Measurements from ENCODE around the gene IMMP2L. TPM values are rescaled to one million over a fixed set of nuclear protein-coding genes. Genes with fewer than 3 reads are reported as not detected.

The IMMP2L gene
- total RNA-seq, 1 donor from 2014 or later: 11.2 TPM

DNA sequence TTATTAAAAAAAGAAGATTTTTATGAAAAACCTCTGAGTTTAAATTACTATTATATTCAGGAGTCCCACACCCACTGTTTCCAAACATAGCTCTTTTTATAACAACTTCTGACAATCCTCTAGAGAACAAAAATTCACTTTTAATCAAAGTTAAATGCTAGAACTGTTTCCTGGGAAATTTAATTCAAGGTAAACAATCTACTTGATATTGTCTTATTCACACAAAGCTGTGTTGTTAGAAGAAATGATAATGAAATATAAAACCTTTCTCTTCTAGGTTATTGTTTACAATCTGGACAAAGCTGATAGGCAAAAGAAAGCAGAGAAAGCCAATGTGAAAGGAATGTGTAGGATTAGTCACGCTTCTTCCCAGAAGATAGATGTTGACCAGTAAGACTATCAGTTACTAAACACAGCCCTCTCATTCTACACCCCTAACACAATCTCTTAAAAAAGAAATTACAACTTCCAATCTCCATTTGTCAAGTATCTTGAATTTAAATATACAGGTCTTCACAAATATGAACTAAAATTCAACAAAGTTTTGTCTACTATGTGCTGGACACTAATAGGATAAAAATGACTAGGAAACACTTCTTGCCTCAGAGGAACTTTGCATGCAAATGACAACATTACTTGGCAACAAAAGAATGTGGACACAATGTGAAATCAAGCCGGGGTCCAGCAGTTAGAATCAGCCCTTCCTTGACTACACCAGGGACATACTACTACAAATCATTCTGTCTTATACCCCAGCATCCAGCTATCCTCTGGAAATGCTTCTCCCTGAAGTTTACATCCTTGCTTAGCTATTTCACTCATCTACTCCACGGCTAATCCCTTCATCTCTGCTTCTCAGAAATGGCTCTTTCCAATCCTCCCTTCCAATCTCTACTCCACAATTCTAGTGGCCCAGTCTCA is 123.7 kb downstream of the IMMP2L start:
- Mint-ChIP-seq H3K36me3 (ENCODE audit: low read depth, unreplicated experiment) (no peaks in the 10 kb centered on the region), H3K4me3 (ENCODE audit: unreplicated experiment) (no peak overlapping the region), H3K4me1 (ENCODE audit: unreplicated experiment) (peaks cover 5% of the 10 kb centered on the region), H3K9me3 (ENCODE audit: unreplicated experiment) (no peaks in the 10 kb centered on the region), H3K27me3 (ENCODE audit: unreplicated experiment) (peaks cover 3% of the 10 kb centered on the region), H3K27ac (ENCODE audit: unreplicated experiment) (no peak overlapping the region)
- TF ChIP-seq CTCF (IDR thresholded peaks at IDR 0.05; ENCODE audit: unreplicated experiment): no peak
- no peak for DNase-seq (ENCODE audit: low spot score)

GRCh38 chr7:111437736-111438135 is 124.6 kb downstream of the IMMP2L start:
- no peak for DNase-seq (ENCODE audit: low spot score)
- Mint-ChIP-seq H3K27me3 (ENCODE audit: unreplicated experiment) (peaks cover 3% of the 10 kb centered on the region), H3K4me1 (ENCODE audit: unreplicated experiment) (peaks cover 5% of the 10 kb centered on the region), H3K9me3 (ENCODE audit: unreplicated experiment) (no peaks in the 10 kb centered on the region), H3K4me3 (ENCODE audit: unreplicated experiment) (no peak overlapping the region), H3K27ac (ENCODE audit: unreplicated experiment) (no peak overlapping the region), H3K36me3 (ENCODE audit: low read depth, unreplicated experiment) (peaks cover 6% of the 10 kb centered on the region)
- TF ChIP-seq CTCF (IDR thresholded peaks at IDR 0.05; ENCODE audit: unreplicated experiment): no peak

- Mint-ChIP-seq H3K27ac (ENCODE audit: unreplicated experiment) (no peak overlapping the region), H3K9me3 (ENCODE audit: unreplicated experiment) (no peaks in the 10 kb centered on the region)
Measured at GRCh38 chr7:111436608-111437007, 125.7 kb downstream of the IMMP2L start.

GRCh38 chr7:111433426-111433825 is 128.9 kb downstream of the IMMP2L start:
- Mint-ChIP-seq H3K27ac (ENCODE audit: unreplicated experiment) (no peak overlapping the region), H3K4me3 (ENCODE audit: unreplicated experiment) (no peak overlapping the region), H3K9me3 (ENCODE audit: unreplicated experiment) (no peaks in the 10 kb centered on the region), H3K4me1 (ENCODE audit: unreplicated experiment) (no peaks in the 10 kb centered on the region), H3K27me3 (ENCODE audit: unreplicated experiment) (peaks cover 3% of the 10 kb centered on the region), H3K36me3 (ENCODE audit: low read depth, unreplicated experiment) (peaks cover 6% of the 10 kb centered on the region)
- no peak for DNase-seq (ENCODE audit: low spot score)
- no peak for TF ChIP-seq CTCF (IDR thresholded peaks at IDR 0.05; ENCODE audit: unreplicated experiment)

More at GRCh38 chr7:111436608-111437007, 125.7 kb downstream of the IMMP2L start:
- Mint-ChIP-seq H3K27me3 (ENCODE audit: unreplicated experiment) (peaks cover 3% of the 10 kb centered on the region), H3K4me1 (ENCODE audit: unreplicated experiment) (peaks cover 5% of the 10 kb centered on the region), H3K4me3 (ENCODE audit: unreplicated experiment) (no peak overlapping the region), H3K36me3 (ENCODE audit: low read depth, unreplicated experiment) (peaks cover 6% of the 10 kb centered on the region)
- no peak for TF ChIP-seq CTCF (IDR thresholded peaks at IDR 0.05; ENCODE audit: unreplicated experiment)
- DNase-seq (ENCODE audit: low spot score): no peak

DNA sequence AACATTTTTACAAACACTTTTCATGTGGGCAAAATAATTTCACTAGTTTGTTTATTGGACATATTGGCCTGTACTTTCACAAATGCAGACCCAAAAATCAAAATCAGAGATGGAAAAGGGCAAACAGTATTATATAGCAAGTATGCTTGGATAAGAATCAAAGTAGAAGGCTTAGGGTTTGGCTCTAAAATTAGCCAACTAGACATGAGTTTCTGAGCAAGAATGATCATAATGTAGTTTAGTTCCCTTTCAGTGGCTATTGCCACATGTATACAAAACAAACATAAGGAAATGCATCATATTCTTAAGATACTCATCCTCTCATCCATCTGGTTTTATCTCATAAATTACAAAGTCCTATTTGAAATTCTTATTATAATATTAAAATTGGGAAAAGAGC is 132.5 kb downstream of the IMMP2L start:
- Mint-ChIP-seq H3K4me3 (ENCODE audit: unreplicated experiment) (no peak overlapping the region), H3K9me3 (ENCODE audit: unreplicated experiment) (no peaks in the 10 kb centered on the region), H3K36me3 (ENCODE audit: low read depth, unreplicated experiment) (peaks cover 6% of the 10 kb centered on the region), H3K27me3 (ENCODE audit: unreplicated experiment) (peaks cover 3% of the 10 kb centered on the region), H3K4me1 (ENCODE audit: unreplicated experiment) (no peaks in the 10 kb centered on the region), H3K27ac (ENCODE audit: unreplicated experiment) (no peak overlapping the region)
- TF ChIP-seq CTCF (IDR thresholded peaks at IDR 0.05; ENCODE audit: unreplicated experiment): no peak
- no peak for DNase-seq (ENCODE audit: low spot score)
